HG03460 (cell line): ENCODE results near the gene GIPC1.

Source experiments
- ATAC-seq: cut with Tn5 transposase; IDR thresholded peaks from one replicate; pipeline ENCODE4 v1.9.1; 2021; ENCODE audit not compliant: unreplicated experiment

GIPC1 gene

DNA sequence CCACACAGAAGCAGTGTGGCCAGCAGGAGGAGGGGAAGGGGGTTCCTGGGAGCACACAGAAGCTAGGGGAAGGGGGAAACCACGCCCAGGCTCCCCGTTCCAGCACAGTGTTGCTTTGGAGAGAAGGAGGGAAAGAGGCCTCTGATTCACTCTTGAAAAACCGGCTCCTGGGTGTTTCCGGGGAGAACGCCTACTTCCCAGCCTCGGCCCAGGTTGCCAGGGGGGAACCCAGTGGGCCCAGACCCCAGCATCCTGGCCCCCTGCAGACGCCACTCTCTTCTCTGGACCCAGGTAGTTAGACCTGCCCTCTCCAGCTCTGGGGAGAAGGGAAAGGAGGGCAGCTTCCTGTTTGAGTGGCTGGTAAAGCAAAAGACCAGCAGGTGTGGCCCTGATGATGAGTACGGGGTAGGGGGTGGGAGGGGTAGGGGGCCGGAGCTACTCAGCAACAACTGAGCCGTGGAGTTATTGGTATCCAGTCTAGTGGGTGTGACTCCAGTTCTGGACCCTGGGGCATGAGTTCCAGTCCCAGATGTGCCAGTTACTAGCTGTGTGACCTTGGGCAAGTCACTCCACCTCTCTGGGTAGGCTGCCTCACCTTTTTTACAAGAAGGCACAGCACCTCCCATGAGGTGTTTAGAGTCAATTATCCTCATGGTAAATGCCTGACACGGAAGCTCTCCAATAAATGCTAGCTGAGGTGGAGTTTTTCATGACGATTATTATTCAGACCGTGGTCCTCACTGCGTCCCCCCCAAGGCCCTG, 836 bp downstream of the GIPC1 start:
- no peak for ATAC-seq

DNA sequence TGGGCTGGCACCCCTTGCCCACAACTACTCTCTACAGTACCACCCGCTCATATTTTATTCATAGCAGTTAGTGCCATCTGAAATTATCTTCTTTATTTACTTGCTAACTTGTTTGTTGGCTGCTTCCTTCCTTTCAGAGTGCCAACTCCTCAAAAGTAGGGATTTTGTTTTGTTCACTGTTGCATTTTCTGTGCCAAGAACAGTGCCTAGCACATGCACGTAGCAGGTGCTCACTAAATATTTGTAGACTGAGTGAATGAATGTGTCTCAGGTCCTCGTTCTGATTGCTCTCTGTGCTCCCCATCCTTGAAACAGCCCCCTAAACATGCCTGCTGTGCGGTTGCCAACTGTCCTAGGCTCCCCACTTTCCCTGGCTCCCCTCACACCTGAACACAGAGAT, 1.5 kb downstream of the GIPC1 start:
- no peak for ATAC-seq

DNA sequence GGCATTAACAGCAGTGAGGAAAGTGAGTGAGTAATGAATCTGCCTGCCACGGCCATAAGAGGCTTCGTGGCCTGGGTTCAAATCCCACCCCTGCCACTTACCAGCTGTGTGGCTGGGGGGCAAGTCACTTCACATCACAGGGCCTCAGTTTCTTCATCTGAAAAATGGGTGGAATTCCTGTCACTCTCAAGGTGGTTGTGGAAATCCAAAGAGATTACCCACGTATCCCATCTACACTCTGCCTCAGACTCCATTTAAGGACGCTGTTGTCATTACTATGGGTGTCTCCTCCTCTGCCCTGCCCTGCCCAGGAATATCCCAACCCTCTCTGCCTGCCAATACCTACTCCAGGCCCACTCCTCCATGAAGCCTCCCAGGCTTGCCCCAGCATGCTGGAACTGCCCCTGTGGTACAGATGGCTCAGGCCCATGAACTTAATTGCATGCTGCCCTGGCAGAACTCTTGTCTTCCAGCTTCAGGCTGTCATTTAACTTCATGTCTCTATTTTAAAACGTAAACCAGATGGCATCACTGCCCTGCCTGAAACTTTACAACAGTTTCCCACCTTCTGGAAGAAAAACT, 3.1 kb downstream of the GIPC1 start:
- no peak for ATAC-seq

DNA sequence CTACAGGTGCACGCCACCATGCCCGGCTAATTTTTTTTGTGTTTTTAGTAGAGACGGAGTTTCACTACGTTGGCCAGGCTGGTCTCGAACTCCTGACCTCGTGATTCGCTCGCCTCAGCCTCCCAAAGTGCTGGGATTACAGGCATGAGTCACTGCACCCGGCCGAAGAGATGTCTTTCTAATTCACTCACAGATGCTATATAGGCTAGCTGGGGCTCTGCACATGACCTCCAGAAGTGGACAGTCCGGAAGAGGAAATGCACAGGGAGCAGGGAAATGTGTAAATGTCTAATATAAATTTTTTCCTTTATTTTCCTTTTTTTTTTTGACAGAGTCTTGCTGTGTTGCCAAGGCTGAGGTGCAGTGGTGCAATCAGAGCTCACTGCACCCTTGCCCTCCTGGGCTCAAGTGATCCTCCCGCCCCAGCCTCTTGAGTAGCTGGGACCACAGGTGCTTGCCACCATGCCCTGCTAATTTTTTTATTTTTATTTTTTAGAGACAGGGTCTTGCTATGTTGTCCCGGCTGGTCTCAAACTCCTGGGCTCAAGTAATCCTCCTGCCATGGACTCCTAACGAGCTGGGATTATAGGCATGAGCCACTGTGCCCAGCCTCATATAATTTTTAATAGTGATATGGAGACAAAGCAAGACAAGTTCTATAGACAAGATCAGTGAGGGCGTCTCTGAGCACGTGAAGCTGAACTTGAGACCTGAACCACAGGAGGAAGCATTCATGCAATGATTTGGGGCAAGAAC, 8.4 kb downstream of the GIPC1 start:
- ATAC-seq: no peak

- no peak for ATAC-seq
Measured at GRCh38 chr19:14482172-14482941, 13.6 kb downstream of the GIPC1 start.

- ATAC-seq: no peak
Measured at GRCh38 chr19:14480700-14481079, 15.2 kb downstream of the GIPC1 start.

DNA sequence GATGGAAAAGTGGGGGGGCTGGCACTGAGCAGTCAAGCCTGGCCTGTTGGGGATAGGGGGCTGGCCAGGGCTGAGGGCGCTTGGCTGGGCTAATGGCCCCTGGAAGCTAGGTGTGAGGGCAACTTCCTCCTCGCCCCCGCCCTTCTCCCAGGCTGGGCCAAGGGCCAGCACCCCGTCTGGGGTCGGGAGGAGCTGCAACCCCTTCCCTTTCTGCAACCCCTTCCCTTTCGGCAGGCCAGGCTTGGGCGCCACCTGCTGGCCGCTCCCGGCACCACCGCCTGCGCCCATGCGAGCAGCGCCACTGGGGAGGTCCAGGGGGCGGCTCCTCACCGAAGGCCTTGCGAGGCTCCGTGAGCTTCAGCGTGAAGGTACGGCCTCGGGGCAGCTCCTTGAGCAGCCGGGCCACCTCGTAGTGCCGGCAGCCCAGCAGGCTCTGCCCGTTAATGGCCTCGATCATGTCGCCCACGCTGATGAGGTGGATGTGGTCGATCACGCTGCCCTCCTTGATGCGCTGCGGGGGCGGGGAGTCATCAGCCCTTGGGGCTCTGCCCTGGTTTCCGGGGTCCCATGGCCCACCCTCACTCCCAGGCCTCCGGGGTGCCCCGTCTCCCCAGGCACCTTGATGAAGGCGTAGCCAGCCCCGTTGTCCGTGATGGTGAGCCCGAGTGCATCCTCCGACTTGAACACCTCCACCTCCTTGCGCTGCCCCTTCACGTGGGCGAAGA, 15.8 kb downstream of the GIPC1 start:
- ATAC-seq: no peak

- no peak for ATAC-seq
Measured at GRCh38 chr19:14479309-14479974, 16.5 kb downstream of the GIPC1 start.

DNA sequence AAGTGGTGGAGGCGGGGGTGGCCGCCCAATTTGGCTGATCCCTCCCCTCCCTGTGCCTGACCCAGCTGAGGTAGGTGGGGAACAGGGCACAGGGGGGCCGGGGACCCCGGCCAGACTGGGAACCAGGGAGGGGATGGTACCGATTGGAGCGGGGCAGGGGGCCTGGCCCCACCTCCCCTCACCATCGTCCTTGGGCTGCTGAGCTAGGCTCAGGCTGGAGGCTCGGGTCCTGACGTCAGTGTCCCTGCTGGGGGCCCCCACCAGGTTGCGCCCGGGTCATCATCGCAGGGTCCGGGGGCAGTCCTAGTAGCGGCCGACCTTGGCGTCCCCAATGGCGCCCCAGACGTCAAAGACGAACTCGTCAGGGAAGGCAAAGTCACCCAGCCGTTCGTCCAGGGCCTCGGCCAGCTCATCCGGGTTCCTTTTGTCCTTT, 17.8 kb downstream of the GIPC1 start:
- no peak for ATAC-seq

DNA sequence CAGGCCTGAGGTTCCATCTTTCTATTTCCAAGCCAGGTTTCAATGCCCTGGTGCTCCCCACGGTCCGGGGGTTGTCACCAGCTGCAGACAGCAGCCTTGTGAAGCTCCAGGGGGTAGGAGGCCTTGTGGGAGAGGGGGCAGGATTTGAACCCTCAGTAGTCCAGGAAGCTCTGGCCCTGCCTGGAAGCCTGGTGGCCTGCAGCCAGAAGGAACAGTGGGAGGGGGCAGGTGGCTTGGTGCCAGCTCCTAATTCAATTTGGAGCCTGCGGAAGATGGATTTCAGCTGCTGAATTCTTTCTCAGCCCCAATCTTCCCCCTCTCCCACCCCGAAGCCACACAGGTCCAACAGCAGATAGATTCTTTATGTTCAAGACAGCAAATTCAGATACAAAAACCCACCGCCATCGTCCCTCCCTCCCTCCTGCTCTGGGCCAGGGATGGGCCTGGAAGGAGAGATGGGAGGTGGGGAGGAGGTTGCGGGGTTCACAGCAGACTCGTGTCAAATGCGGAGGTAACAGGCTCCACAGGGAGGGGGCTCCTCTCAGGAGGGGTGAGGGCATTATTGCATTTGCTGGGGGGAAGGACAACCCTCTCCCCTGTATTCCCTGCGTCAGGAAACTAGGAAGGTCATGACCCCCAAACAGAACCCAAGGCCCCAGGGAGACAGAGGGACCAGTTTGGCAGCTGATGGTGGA, 18.4 kb downstream of the GIPC1 start:
- no peak for ATAC-seq

- no peak for ATAC-seq
Measured at GRCh38 chr19:14476673-14477401, 19.1 kb downstream of the GIPC1 start.

DNA sequence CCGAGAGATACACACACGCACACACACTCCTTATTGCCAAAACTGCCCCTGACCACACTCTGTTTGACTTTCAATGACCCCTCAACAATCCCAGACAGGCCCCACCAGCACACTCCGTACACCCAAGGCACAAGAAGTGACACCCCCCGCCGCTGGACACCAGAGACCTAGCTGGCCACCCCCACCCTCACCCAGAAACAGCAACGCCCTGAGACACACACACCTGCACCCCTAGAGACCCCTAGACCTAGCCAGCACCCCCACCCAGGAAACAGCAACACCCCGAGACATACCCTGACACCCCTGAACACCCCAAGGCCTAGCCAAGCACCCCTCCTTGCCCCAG, 19.6 kb downstream of the GIPC1 start:
- no peak for ATAC-seq

- ATAC-seq: no peak
Measured at GRCh38 chr19:14475251-14476073, 20.5 kb downstream of the GIPC1 start, which contains the start of gene PTGER1. Gene PTGER1 (minus strand): TSS chr19:14475354. CDS start chr19:14474320, 1,034 bp downstream.

GRCh38 chr19:14474827-14475226, 21.1 kb downstream of the GIPC1 start:
- ATAC-seq: no peak

GRCh38 chr19:14473978-14474578, 21.8 kb downstream of the GIPC1 start:
- ATAC-seq: no peak

DNA sequence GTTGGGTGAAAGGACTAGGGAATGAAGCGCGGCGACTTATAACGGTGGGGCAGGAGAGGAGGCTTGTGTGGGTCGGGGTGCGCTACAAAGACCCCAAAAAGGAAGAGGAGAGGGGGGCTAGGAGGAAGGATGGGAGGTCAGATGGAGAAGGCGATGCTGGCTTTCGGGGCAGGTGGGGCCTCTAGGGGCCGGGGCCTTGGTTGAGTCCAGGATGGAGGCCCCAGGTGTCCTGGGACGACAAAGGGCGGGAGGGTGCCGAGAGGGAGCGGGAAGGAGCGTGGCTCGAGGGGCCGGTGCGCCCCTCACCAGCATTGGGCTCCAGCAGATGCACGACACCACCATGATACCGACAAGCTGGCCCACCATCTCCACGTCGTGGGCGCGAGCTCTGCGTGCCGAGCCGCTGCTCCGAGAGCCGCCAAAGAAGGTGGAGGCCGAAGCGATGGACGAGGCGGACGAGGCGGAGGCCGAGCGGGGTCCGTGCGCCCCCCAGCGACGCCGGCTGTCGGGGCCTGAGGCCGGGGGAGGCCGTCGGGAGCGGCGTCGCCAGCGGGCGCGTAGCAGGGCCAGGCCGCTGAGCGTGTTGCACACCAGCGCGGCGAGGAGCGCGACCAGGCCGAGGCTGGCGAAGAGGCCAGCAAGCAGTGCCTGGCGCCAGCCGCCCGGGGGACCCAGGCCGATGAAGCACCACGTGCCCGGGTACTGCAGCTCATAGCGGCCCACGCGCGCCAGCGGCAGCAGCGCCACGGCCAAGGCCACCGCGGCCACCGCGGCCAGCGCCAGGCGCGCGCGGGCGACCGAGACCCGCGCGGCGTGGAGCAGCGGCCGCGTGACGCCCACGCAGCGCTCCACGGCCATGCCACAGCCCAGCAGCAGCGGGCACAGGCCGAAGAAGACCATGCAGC, 22.6 kb downstream of the GIPC1 start:
- ATAC-seq: no peak
